HG02571 (cell line): Measurements from ENCODE around the gene C9orf152.
"Not testable (repeated sequence)": the region's sequence is repeated elsewhere in the genome, so short reads cannot be mapped to it uniquely, and the experiment has no call there.

Experiments
- ATAC-seq: cut with Tn5 transposase; IDR thresholded peaks from one replicate; pipeline ENCODE4 v1.9.1; 2021; ENCODE audit warnings: mild to moderate bottlenecking, moderate library complexity; ENCODE audit not compliant: unreplicated experiment

C9orf152 gene

GRCh38 chr9:110208031-110208430 lies at the start of gene C9orf152:
Gene C9orf152 (minus strand): TSS chr9:110208159. CDS start chr9:110207579, 580 bp downstream.
- ATAC-seq = no peak

GRCh38 chr9:110257097-110257841 lies 49.3 kb upstream of the C9orf152 start:
- peak; percentile 1 for ATAC-seq

- peak; percentile 63 for ATAC-seq
These were observed 48.6 kb upstream of the C9orf152 start, which contains the start of gene TXN for GRCh38 chr9:110256380-110257096. Gene TXN (minus strand): TSS chr9:110256507. CDS start chr9:110256435, 72 bp downstream.

- ATAC-seq = peak; percentile 14
These were observed 47.8 kb upstream of the C9orf152 start for GRCh38 chr9:110255463-110256379.

GRCh38 chr9:110255034-110255462 lies 47.1 kb upstream of the C9orf152 start:
- ATAC-seq = no peak

GRCh38 chr9:110254500-110254899 lies 46.5 kb upstream of the C9orf152 start:
- no peak for ATAC-seq

GRCh38 chr9:110252509-110253139 lies 44.7 kb upstream of the C9orf152 start:
- no peak for ATAC-seq

GRCh38 chr9:110251770-110252169 lies 43.8 kb upstream of the C9orf152 start:
- not testable (repeated sequence) for ATAC-seq

GRCh38 chr9:110251212-110251611 lies 43.3 kb upstream of the C9orf152 start:
- ATAC-seq = no peak

GRCh38 chr9:110249603-110250002 lies 41.6 kb upstream of the C9orf152 start:
- no peak for ATAC-seq

GRCh38 chr9:110248361-110248760 lies 40.4 kb upstream of the C9orf152 start:
- no peak for ATAC-seq

- ATAC-seq = no peak
These were observed 38.3 kb upstream of the C9orf152 start for GRCh38 chr9:110246214-110246613.

- ATAC-seq = no peak
These were observed 36.7 kb upstream of the C9orf152 start for GRCh38 chr9:110244616-110245015.

- no peak for ATAC-seq
These were observed 33.9 kb upstream of the C9orf152 start for GRCh38 chr9:110241858-110242321.

GRCh38 chr9:110241260-110241857 lies 33.4 kb upstream of the C9orf152 start:
- no peak for ATAC-seq

GRCh38 chr9:110240198-110240597 lies 32.2 kb upstream of the C9orf152 start:
- ATAC-seq = no peak

- ATAC-seq = no peak
These were observed 20.4 kb upstream of the C9orf152 start for GRCh38 chr9:110228321-110228720.

GRCh38 chr9:110224583-110224982 lies 16.6 kb upstream of the C9orf152 start:
- ATAC-seq = no peak

GRCh38 chr9:110220809-110221208 lies 12.8 kb upstream of the C9orf152 start:
- no peak for ATAC-seq

- ATAC-seq = no peak
These were observed 9.7 kb upstream of the C9orf152 start for GRCh38 chr9:110217656-110218099.
